Retinal pigment epithelial cell (primary cell): ENCODE results near the gene C4BPA.

Experiments
- DNase-seq: peaks from one replicate; pipeline ENCODE4 v3.0.0-alpha.2; 2010; ENCODE audit warnings: low read depth
- H3K4me3 ChIP-seq: 2 replicates; pipeline ENCODE4 v1.5.1; 2011; ENCODE audit warnings: mild to moderate bottlenecking, low read length, control low read depth, moderate library complexity
- CTCF ChIP-seq: conservative IDR thresholded peaks from 2 replicates; pipeline ENCODE4 v1.5.1; 2011; ENCODE audit warnings: low read depth, low read length, control low read depth, inconsistent platforms

C4BPA gene

DNA sequence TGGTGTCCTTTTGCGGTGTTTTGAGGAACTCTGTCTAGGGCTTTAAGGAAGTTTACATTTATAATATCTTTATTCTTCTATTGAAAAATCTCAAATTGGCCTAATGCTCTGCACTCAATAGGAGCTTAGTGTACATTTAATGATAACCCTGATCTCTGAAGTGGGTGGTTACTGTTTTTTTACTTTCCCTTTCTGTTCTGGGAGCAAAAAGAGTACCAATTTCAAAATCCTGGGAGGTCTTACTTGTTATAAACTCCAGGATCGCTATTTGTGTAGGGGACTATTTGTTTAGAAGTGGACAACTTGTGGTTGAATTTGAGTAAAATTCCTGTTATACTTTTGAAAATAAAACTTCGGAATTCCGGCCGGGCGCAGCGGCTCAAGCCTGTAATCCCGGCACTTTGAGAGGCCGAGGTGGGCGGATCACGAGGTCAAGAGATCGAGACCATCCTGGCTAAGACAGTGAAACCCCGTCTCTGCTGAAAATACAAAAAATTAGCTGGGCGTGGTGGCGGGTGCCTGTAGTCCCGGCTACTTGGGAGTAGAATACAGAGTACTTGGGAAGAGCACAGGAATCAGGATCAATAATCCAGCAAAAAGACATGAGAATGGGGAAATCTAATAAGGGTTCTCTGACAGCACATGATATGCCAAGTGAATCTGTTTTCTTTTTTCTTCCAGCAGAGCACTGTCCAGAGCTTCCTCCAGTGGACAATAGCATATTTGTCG, 14.2 kb upstream of the C4BPA start:
- no peak for TF ChIP-seq CTCF
- DNase-seq: no peak
- H3K4me3 ChIP-seq: no peak overlapping the region

DNA sequence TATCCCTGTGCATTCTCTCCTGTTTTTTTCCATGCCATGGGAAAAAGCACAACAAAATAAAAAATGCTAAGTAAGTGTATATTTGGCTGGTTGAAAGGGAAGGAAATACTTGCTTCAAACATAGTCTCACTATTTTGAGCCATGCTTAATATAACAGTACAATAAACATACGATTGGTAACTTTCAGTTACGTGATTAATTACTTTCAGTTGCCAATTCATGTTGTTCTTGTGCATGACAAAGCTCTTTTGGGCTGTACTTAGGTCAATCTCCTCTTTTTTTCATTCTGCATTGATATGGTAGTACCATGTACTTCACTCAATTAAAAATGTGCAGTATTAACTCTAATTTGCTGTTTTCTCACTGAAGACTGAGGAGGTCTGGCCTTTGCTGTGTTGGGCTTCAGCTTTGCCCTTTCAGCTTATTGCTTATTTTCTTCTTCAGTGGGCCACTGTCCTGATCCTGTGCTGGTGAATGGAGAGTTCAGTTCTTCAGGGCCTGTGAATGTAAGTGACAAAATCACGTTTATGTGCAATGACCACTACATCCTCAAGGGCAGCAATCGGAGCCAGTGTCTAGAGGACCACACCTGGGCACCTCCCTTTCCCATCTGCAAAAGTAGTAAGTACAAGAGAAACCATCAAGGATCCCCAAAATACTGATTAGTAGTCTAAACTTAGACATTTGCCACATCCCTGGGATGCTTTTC, 12.7 kb upstream of the C4BPA start:
- DNase-seq: no peak
- H3K4me3 ChIP-seq: no peak overlapping the region
- TF ChIP-seq CTCF: no peak

GRCh38 chr1:207093944-207094343, 10.1 kb upstream of the C4BPA start:
- TF ChIP-seq CTCF: no peak
- no peak overlapping the region for H3K4me3 ChIP-seq
- DNase-seq: no peak

DNA sequence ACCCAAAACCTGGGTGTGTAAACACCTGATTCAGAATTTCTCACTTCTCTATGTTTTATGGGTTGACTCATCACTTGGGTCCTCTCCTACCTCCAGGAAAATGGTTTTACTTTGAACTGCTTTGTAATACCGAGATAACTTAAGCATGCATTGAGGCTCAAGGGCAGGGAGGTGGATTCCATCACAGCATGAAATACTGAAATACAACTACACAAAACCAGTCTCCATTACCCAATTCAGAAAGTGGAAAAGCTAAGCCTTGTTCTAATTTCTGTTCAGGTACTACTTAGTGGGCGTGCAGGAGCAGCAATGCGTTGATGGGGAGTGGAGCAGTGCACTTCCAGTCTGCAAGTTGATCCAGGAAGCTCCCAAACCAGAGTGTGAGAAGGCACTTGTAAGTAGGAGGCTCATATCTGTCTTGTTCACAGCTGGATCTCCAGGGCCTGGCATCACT, 6.1 kb upstream of the C4BPA start:
- H3K4me3 ChIP-seq: no peak overlapping the region
- TF ChIP-seq CTCF: no peak
- no peak for DNase-seq

DNA sequence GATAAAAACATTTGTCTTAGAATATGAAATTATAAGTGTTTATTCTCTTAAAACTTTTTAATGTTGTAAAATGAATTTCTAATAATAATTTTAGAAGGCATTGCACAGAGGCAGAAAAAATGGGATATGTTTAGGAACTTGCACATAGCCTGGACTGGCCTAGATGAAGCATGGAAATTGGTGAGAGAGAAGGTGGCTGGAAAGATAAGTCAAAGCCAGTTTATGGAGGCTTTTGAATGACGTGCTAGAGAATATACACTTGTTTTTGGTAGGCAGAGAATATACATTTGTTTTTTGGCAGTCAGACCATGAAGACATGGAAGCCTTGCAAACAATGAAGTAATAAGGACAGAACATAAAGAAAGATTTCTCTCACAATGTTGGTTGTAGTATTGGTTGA, 2.3 kb upstream of the C4BPA start:
- no peak for TF ChIP-seq CTCF
- no peak overlapping the region for H3K4me3 ChIP-seq
- DNase-seq: no peak

GRCh38 chr1:207102146-207102545, 1.9 kb upstream of the C4BPA start:
- DNase-seq: no peak
- no peak for TF ChIP-seq CTCF
- H3K4me3 ChIP-seq: no peak overlapping the region

DNA sequence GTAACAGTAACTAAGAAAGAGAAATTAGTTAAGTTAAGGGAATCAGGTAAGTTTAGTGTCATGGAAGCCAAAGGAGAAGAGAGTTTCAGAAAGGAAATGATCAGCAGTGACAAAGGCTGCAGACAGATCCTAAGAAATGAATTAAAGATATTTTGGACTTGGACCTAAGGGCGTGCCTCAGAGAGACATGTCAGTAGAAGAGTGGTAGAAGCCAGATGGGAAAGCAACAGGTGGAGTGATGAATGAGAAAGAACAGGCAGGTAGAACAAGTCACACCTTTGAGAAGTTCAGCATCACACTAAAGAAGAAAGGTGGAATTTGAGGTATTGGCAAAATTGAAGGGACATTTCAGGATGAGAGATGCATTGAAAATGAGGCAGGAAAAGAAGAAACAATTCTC, 1.4 kb upstream of the C4BPA start:
- DNase-seq: no peak
- H3K4me3 ChIP-seq: no peak overlapping the region
- no peak for TF ChIP-seq CTCF
